Kidney (tissue), 14 donors: ENCODE results near the gene KITLG. TPM values are rescaled to one million over a fixed set of nuclear protein-coding genes. Genes with fewer than 3 reads are reported as not detected.

ENCODE experiments used
- DNase-seq, 5 donors: peaks; one replicate each; pipeline ENCODE4 v3.0.0-alpha.2; 2013 to 2020
- FAIRE-seq: peaks from 2 replicates; lab custom pipeline; 2012; peaks lifted over from hg19 to GRCh38; lab: Jason Lieb, UNC
- H3K27ac ChIP-seq, 2 donors: one replicate each; pipeline ENCODE4 v1.7.0; 2013; ENCODE audit warnings: low read depth in 2 of 2, low read length in 2 of 2, inconsistent platforms in 1 of 2
- H3K27me3 ChIP-seq: one replicate; pipeline ENCODE4 v1.7.1; 2013; ENCODE audit warnings: low read length, inconsistent platforms; ENCODE audit not compliant: control insufficient read depth, insufficient read depth
- H3K36me3 ChIP-seq, 3 donors: one replicate each; pipeline versions ENCODE4 v1.7.0 to v1.7.1; 2013; ENCODE audit warnings: low read length in 3 of 3, control low read depth in 1 of 3, inconsistent platforms in 1 of 3; ENCODE audit not compliant: insufficient read depth in 3 of 3, control insufficient read depth in 2 of 3
- H3K4me1 ChIP-seq, 3 donors: one replicate each; pipeline versions ENCODE4 v1.7.0 to v1.7.1; 2013; ENCODE audit warnings: low read length in 3 of 3, inconsistent platforms in 1 of 3, low read depth in 1 of 3; ENCODE audit not compliant: control insufficient read depth in 2 of 3, insufficient read depth in 2 of 3
- H3K4me3 ChIP-seq, 3 donors: one replicate each; pipeline versions ENCODE4 v1.7.0 to v1.8.1; 2013; ENCODE audit warnings: low read length in 3 of 3, control low read depth in 1 of 3, inconsistent platforms in 1 of 3
- H3K9ac ChIP-seq, 3 donors: one replicate each; pipeline versions ENCODE4 v1.7.0 to v1.7.1; 2013; ENCODE audit warnings: low read length in 3 of 3, control low read depth in 1 of 3, inconsistent platforms in 1 of 3
- H3K9me3 ChIP-seq, 3 donors: one replicate each; pipeline versions ENCODE4 v1.7.0 to v1.7.1; 2013; ENCODE audit warnings: low read length in 3 of 3, control low read depth in 1 of 3, inconsistent platforms in 1 of 3; ENCODE audit not compliant: control insufficient read depth in 2 of 3, insufficient read depth in 1 of 3
- intact Hi-C: fragments of 100-400 bp; cut with DNase I; formaldehyde crosslinking; loops from one replicate; pipeline ENCODE4 v1.11.1; 2022
- polyA plus RNA-seq: library from polyadenylated mRNA; stranded (reverse); fragments of 350-450 nt; fragmentation: Illumina TruSeq; extraction: RNeasy Lipid Tissue Mini Kit (QIAGEN cat#74804); gene quantifications from one replicate; pipeline ENCODE4 v1.2.3, GENCODE V29; 2014; ENCODE audit warnings: low read depth, low replicate concordance; ENCODE audit not compliant: insufficient read depth
- total RNA-seq: library from RNA; stranded (reverse); fragmentation: NEBNext Ultra II Directional; extraction: Animal tissue kit (Norgen Biotek cat#: 25700); gene quantifications from one replicate; pipeline ENCODE4 v1.2.1, GENCODE V29; 2021
- TF ChIP-seq, protein P1 (sequence below): IDR thresholded peaks from 3 replicates; pipeline ENCODE4 v1.5.1; 2012; ENCODE audit warnings: mild to moderate bottlenecking, moderate library complexity, borderline replicate concordance; ENCODE audit not compliant: insufficient read depth; ENCODE audit errors: extremely low read depth
- donor health status: control.
- donor health status: control.
- donor health status: control.
- donor health status: control.
- donor health status: control.
- donor health status: DM: yes; HTN: yes; CAD: no.
- donor health status: Normal renal cell carcinoma (clear cell type).

KITLG gene
- total and polyA plus RNA-seq, 2 donors from 2014 or later = 17.6 to 125 TPM

DNA sequence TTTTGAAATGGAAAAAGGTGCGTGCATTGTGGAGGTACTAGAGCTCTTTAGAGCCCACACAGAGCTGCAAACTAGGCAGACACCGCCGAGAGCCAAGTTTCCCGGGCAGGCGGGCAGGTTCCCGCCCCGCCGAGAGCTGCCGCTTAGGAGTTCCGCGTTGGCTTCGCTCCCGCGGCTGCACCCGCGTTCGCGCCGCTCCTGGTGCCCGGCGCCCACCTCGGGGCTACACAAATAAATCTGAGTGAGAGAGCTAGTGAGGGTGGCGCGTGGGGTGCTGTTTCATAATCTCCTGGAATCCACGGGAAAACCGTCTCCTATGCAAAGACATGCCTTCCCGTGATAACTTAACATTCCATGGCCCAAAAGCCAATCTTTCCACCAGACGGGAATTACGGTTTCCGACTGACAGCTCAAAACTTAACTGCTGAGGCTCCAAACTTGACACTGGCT is 645 bp downstream of the KITLG start:
- Histone ChIP-seq H3K9ac (peak overlapping the region; percentile 15 to 78 (median 60)), H3K4me3 (peak overlapping the region; percentile 72 to 94 (median 88)), H3K9me3 (no peaks in the 10 kb centered on the region), H3K36me3 (no peaks in the 10 kb centered on the region), H3K4me1 (peaks cover 0 to 2% (median 0%) of the 10 kb centered on the region in 3 donors), H3K27me3 (no peaks in the 10 kb centered on the region), H3K27ac (peak overlapping the region; percentile 72 to 76)
- TF ChIP-seq, protein P1, sequence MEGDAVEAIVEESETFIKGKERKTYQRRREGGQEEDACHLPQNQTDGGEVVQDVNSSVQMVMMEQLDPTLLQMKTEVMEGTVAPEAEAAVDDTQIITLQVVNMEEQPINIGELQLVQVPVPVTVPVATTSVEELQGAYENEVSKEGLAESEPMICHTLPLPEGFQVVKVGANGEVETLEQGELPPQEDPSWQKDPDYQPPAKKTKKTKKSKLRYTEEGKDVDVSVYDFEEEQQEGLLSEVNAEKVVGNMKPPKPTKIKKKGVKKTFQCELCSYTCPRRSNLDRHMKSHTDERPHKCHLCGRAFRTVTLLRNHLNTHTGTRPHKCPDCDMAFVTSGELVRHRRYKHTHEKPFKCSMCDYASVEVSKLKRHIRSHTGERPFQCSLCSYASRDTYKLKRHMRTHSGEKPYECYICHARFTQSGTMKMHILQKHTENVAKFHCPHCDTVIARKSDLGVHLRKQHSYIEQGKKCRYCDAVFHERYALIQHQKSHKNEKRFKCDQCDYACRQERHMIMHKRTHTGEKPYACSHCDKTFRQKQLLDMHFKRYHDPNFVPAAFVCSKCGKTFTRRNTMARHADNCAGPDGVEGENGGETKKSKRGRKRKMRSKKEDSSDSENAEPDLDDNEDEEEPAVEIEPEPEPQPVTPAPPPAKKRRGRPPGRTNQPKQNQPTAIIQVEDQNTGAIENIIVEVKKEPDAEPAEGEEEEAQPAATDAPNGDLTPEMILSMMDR = no peak
- FAIRE-seq (no peak), DNase-seq (peak in 3 of 5 donors; percentile 57 to 61 (median 59))
- intact Hi-C loops = no loop called here

DNA sequence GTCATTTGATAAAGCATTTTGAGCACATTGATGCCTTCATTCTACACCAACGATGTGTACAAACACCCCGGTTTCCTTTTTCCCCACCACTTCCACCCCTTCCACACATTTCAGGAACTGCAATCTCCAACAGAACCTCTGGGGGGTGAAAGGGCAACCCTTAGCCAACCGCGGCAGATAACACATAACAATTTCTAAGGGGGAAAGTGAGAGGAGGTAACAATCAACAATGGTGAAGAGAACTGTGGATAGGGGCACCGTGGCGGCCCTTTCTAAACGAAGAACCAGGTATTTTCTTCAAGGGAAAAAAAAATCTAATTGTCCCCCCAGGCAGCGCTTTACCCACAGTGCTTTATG is 1.1 kb downstream of the KITLG start:
- Histone ChIP-seq H3K27ac (peak overlapping the region; percentile 72 to 76), H3K9me3 (no peaks in the 10 kb centered on the region), H3K36me3 (no peaks in the 10 kb centered on the region), H3K4me3 (peak overlapping the region; percentile 72 to 94 (median 88)), H3K9ac (peak overlapping the region; percentile 7 to 78 (median 15)), H3K4me1 (peaks cover 0 to 5% (median 0%) of the 10 kb centered on the region in 3 donors), H3K27me3 (no peaks in the 10 kb centered on the region)
- TF ChIP-seq, protein P1 = peak; percentile 21
- intact Hi-C loops = no loop called here
- FAIRE-seq (no peak), DNase-seq (peak; percentile 25 to 58 (median 46))

DNA sequence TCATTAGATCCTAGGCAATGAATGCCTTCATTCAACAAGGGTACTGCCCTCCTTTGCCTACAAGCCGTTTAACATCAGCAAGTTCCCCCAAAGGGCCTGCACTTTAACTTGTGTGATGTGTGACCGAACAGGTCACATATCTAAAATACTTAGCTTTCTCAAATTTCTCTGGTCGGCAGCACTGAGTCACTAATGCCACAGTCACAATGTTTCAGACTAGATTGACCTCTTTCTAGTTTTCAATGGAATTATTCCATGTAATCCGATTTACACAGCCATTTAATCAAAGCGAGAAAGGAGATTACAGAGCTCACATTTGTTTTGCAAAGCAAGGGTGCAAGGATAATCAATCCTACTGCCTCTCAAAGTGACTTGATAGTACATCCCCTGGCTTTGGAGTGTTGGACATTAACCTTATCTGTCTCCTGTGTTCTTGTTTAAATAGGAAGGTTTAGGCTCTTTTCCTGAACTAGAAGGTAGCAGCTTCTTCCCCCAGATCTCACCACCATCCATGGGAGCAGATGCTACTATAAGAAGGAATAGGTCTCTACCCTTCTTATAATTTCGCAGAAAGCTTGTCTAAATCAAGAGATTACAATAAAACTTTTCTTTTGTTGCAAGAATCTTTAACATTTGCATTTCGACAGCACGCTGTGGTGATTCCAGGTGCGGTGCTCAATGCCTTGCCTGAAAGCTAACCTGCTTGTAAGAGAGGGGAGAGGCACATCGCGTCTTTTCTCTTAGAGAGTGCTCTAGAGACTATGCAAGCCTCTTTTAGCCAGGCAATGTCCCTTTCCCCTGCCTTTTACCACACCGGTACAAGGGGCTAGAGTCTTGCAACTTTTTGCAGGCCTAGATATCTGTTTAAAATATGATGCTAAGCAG is 1.8 kb downstream of the KITLG start:
- Histone ChIP-seq H3K4me3 (peak overlapping the region; percentile 72 to 94 (median 88)), H3K36me3 (no peaks in the 10 kb centered on the region), H3K27ac (peak overlapping the region in 1 of 2 donors; percentile 76), H3K9ac (peak overlapping the region; percentile 7 to 78 (median 44)), H3K9me3 (no peaks in the 10 kb centered on the region), H3K4me1 (peaks cover 0 to 8% (median 0%) of the 10 kb centered on the region in 3 donors), H3K27me3 (no peaks in the 10 kb centered on the region)
- intact Hi-C loops = no loop called here
- DNase-seq (peak in 2 of 5 donors; percentile 32 to 41), FAIRE-seq (no peak)
- TF ChIP-seq, protein P1 = no peak
